Peyer's patch (tissue), 4 donors: ENCODE data around the gene FN1. TPM values are rescaled to one million over a fixed set of nuclear protein-coding genes. Genes with fewer than 3 reads are reported as not detected.

ENCODE experiments used
- DNase-seq, 3 donors: peaks; one replicate each; pipeline ENCODE4 v3.0.0-alpha.2; 2017 to 2019
- H3K27ac ChIP-seq, 4 donors: fragments of 200-600 bp; sonication (generic); one replicate each; pipeline ENCODE4 v1.5.1; 2016 to 2019
- H3K27me3 ChIP-seq, 2 donors: fragments of 200-600 bp; sonication (generic); one replicate each; pipeline ENCODE4 v1.5.1; 2019
- H3K36me3 ChIP-seq, 3 donors: fragments of 200-600 bp; sonication (generic); one replicate each; pipeline ENCODE4 v1.5.1; 2016 to 2019
- H3K4me1 ChIP-seq, 4 donors: fragments of 200-600 bp; sonication (generic); one replicate each; pipeline ENCODE4 v1.5.1; 2016 to 2019
- H3K4me3 ChIP-seq, 4 donors: fragments of 200-600 bp; sonication (generic); 1 replicate in 3 of 4; 2 replicates in 1 of 4; pipeline ENCODE4 v1.5.1; 2016 to 2019; ENCODE audit warnings: mild to moderate bottlenecking in 1 of 4
- H3K9me3 ChIP-seq, 4 donors: fragments of 200-600 bp; sonication (generic); one replicate each; pipeline ENCODE4 v1.5.1; 2016 to 2019; ENCODE audit warnings: mild to moderate bottlenecking in 1 of 4
- POLR2A ChIP-seq, 2 donors: fragments of 450-650 bp; IDR thresholded peaks; one replicate each; pipeline ENCODE4 v1.5.1; 2017; ENCODE audit warnings: antibody characterized with exemption in 2 of 2, mild to moderate bottlenecking in 2 of 2, moderate library complexity in 2 of 2
- total RNA-seq, 4 donors: library from RNA; depleted of rRNA; stranded (reverse); fragments of >200 nt; gene quantifications; one replicate each; pipeline ENCODE4 v1.1.0, GENCODE V29; 2016
- TF ChIP-seq, protein P1 (sequence below), 6 experiments: fragments of 450-650 bp in 4 of 6; fragments of 200-600 bp in 2 of 6; sonication (generic) in 1 of 6; IDR thresholded peaks; one replicate each; pipeline ENCODE4 v1.5.1; 2017 to 2019; ENCODE audit warnings: antibody characterized with exemption in 6 of 6, mild to moderate bottlenecking in 3 of 6, moderate library complexity in 1 of 6

Gene FN1
- total RNA-seq, 4 donors from 2014 or later: 28.0 to 152 (median 72.8) TPM

DNA sequence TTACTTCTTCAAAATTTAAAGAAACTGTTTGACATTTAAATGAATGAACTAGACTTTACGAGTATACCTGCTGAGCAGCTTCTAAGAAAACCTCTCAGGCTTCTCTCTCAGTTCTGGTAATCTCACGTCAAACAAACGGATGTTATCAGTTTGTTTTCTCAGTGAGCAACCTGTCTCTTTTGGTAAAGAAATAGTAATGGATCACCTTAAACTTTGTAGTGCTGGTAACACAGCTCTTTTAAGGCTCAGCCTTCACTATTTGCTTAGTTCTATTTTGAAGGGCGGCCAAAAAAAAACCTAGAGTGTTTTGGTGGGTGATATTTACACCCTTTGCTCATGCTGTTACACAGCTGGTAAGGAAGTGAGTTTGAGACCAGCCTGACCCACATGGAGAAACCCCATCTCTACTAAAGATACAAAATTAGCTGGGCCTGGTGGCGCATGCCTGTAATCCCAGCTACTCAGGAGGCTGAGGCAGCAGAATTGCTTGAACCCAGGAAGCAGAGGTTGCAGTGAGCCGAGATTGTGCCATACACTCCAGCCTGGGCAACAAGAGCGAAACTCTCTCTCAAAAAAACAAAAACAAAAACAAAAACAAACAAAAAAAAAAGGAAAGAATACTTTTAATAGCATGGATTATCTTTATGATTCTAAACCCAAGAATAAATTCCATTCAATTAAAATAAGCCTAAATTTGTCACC lies 15.9 kb downstream of the FN1 start:
- Histone ChIP-seq H3K27me3 (no peaks in the 10 kb centered on the region), H3K36me3 (no peaks in the 10 kb centered on the region), H3K9me3 (no peaks in the 10 kb centered on the region), H3K4me1 (no peaks in the 10 kb centered on the region), H3K27ac (no peak overlapping the region), H3K4me3 (no peak overlapping the region)
- no peak for DNase-seq
- TF ChIP-seq, protein P1, sequence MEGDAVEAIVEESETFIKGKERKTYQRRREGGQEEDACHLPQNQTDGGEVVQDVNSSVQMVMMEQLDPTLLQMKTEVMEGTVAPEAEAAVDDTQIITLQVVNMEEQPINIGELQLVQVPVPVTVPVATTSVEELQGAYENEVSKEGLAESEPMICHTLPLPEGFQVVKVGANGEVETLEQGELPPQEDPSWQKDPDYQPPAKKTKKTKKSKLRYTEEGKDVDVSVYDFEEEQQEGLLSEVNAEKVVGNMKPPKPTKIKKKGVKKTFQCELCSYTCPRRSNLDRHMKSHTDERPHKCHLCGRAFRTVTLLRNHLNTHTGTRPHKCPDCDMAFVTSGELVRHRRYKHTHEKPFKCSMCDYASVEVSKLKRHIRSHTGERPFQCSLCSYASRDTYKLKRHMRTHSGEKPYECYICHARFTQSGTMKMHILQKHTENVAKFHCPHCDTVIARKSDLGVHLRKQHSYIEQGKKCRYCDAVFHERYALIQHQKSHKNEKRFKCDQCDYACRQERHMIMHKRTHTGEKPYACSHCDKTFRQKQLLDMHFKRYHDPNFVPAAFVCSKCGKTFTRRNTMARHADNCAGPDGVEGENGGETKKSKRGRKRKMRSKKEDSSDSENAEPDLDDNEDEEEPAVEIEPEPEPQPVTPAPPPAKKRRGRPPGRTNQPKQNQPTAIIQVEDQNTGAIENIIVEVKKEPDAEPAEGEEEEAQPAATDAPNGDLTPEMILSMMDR (IDR thresholded peaks at IDR 0.05): no peak
- no peak for TF ChIP-seq POLR2A (IDR thresholded peaks at IDR 0.05)

DNA sequence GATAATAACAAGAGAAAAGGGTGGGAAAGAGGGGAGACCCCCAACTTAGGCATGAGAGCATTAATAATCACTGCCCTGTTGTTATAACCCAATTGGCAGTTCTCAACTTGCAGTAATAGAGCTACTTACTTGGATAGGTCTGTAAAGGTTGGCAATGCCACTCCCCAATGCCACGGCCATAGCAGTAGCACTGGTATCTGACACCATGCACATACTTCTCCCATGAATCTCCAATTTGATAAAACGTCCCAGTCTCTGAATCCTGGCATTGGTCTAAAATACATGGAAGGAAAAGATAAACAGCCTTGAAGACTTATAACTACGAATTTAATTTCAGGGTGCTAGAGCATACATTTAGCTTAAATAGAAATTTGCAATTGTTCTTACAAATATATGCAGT lies 16.8 kb downstream of the FN1 start:
- H3K9me3 ChIP-seq: no peaks in the 10 kb centered on the region
- H3K36me3 ChIP-seq: no peaks in the 10 kb centered on the region
- no peak overlapping the region for H3K27ac ChIP-seq
- TF ChIP-seq, protein P1 (IDR thresholded peaks at IDR 0.05): no peak
- TF ChIP-seq POLR2A (IDR thresholded peaks at IDR 0.05): no peak
- no peak for DNase-seq
- H3K27me3 ChIP-seq: no peaks in the 10 kb centered on the region
- no peak overlapping the region for H3K4me3 ChIP-seq
- H3K4me1 ChIP-seq: no peaks in the 10 kb centered on the region

DNA sequence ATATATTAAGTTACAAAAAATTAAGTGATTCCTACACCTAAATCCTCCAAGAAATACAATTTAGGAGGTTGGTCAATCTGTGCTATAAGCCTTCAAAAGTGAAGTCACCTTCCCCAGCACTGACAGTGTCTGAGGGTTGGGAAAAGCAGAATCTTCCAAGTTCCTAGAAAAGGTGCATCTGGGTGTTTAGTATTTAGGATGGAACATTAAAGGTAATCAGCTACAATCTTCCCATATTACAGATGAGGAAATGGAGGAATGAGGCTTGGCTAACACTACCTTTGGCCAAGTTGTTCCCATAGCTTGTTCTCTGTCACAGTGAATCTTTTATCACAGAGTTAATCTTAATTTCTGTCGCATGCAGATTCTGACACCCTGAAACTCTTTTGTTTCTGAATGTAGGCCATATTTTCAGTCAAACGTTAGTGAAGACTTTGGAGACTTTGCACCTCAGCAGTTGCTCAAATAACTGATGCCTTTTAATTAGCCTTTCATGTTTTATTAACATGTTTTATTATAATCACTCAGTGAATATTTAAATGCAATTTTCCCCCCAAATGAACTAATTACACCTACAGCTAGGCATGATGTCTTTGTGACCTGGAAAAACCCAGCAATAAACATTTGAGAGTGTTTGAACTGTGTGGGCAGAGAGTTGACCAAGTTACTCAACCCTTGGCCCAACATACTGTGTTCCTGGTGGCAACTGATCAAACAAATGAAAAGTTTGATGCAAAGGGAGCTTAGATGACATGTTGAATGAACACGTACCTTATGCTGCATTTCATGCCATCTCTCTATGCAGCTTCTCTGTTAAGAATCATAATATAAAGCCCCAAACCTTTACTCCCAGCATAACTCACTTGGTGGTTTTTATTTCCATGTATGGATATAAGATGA lies 17.6 kb downstream of the FN1 start:
- DNase-seq: no peak
- H3K36me3 ChIP-seq: no peaks in the 10 kb centered on the region
- H3K4me3 ChIP-seq: no peak overlapping the region
- H3K27ac ChIP-seq: no peak overlapping the region
- H3K9me3 ChIP-seq: no peaks in the 10 kb centered on the region
- H3K4me1 ChIP-seq: no peaks in the 10 kb centered on the region
- TF ChIP-seq, protein P1 (IDR thresholded peaks at IDR 0.05): no peak
- TF ChIP-seq POLR2A (IDR thresholded peaks at IDR 0.05): no peak
- H3K27me3 ChIP-seq: no peaks in the 10 kb centered on the region

DNA sequence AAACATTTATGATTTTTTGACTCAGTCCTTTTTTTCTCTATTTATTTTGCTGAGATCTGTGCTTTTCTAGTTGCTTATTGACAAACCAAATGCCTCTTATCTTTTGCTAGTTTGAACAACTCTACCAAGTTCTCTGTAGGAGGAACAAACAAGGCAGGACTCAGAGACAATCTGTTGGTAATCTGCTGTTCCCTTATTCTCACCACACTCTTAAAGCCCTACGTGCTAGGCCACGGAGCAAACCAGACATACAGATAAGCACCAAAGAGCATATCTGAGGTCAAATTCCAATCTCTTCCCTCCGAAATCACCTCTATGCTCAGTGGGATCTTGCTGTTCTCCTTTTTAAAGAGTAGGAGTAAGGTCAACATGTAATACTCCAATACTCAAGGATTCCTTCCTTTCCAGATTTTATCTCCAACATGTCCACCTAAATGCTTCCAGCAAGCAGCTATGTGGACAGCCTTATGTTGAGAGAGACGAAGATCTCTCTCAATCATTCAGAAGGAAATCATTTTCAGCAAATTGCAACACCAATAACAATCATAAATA lies 18.4 kb downstream of the FN1 start:
- TF ChIP-seq, protein P1 (IDR thresholded peaks at IDR 0.05): no peak
- TF ChIP-seq POLR2A (IDR thresholded peaks at IDR 0.05): no peak
- Histone ChIP-seq H3K4me3 (no peak overlapping the region), H3K4me1 (no peaks in the 10 kb centered on the region), H3K27me3 (no peaks in the 10 kb centered on the region), H3K36me3 (no peaks in the 10 kb centered on the region), H3K9me3 (no peaks in the 10 kb centered on the region), H3K27ac (no peak overlapping the region)
- DNase-seq: no peak

DNA sequence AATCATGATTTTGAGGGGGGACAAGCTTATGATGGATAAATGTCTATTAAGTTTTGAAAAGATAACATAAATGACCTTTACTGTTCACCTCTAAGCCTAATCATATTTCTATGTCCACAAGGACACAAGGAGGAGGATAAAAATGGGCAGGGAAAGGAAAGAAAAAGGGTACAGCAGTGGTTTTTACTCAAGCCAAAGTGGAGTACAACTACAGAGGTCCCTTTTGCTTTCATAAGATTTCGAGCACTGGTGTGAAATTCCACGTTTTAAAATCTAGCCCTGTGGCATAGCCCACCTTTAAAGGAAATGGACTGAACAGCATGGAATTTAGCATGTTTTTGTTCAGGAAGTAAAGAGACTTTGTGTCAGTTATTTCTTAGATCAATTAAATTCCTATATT lies 19.2 kb downstream of the FN1 start:
- H3K27ac ChIP-seq: no peak overlapping the region
- H3K4me1 ChIP-seq: no peaks in the 10 kb centered on the region
- no peak for DNase-seq
- H3K4me3 ChIP-seq: no peak overlapping the region
- H3K9me3 ChIP-seq: no peaks in the 10 kb centered on the region
- no peaks in the 10 kb centered on the region for H3K36me3 ChIP-seq
- TF ChIP-seq POLR2A (IDR thresholded peaks at IDR 0.05): no peak
- TF ChIP-seq, protein P1 (IDR thresholded peaks at IDR 0.05): no peak
- H3K27me3 ChIP-seq: no peaks in the 10 kb centered on the region
